ENCODE data around the gene RPP30. TPM values are rescaled to one million over a fixed set of nuclear protein-coding genes. Genes with fewer than 3 reads are reported as not detected.
"Not testable (repeated sequence)": the region's sequence is repeated elsewhere in the genome, so short reads cannot be mapped to it uniquely, and the experiment has no call there.

Gene RPP30
- total and polyA plus RNA-seq, 11 donors = 26.4 to 39.9 (median 32.0) TPM

GRCh38 chr10:90893190-90893589, 21.4 kb downstream of the RPP30 start:
- WGBS, 4 donors = 91 to 96% (median 94%) methylated on average over 3 of the region's 3 CpGs
- Histone ChIP-seq H3K9me3 (no peaks in the 10 kb centered on the region), H3K27ac (no peak overlapping the region), H3K4me3 (no peak overlapping the region), H3K36me3 (peaks cover 0 to 100% (median 81%) of the 10 kb centered on the region in 9 donors), H3K27me3 (no peaks in the 10 kb centered on the region), H3K4me1 (peaks cover 0 to 12% (median 0%) of the 10 kb centered on the region in 12 donors)
- DNase-seq (no peak), ATAC-seq (no peak)
- intact Hi-C loops (cut with DNase I) = no loop called here
- no peak for TF ChIP-seq CTCF (IDR thresholded peaks at IDR 0.05)
- no peak for TF ChIP-seq POLR2A (IDR thresholded peaks at IDR 0.05)

DNA sequence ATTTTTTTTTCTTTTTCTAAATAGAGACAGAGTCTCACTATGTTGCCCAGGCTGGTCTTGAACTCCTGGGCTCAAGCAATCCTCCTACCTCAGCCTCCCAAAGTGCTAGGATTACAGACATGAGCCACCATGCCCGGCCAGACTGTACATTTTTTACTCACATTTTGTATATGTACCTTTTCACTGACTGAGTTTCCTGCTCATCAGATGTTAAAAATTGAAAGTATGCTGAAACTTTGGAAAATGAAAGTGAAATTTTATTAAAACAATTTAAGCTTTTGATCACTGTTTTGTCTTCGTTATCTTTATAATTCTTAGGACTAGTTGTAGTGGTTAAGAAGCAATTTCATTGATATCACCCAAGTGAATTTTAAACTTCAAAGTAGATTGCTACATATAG, 25.1 kb downstream of the RPP30 start:
- DNase-seq; H3K27ac ChIP-seq; intact Hi-C loops (cut with DNase I); ATAC-seq; H3K27me3 ChIP-seq; H3K4me3 ChIP-seq; H3K9me3 ChIP-seq: not testable (repeated sequence)
- H3K36me3 ChIP-seq = peaks cover 0 to 98% (median 73%) of the 10 kb centered on the region in 9 donors
- peaks cover 0 to 12% (median 0%) of the 10 kb centered on the region in 12 donors for H3K4me1 ChIP-seq
- 85 to 91% (median 89%) methylated on average over 2 of the region's 2 CpGs for WGBS, 4 donors

DNA sequence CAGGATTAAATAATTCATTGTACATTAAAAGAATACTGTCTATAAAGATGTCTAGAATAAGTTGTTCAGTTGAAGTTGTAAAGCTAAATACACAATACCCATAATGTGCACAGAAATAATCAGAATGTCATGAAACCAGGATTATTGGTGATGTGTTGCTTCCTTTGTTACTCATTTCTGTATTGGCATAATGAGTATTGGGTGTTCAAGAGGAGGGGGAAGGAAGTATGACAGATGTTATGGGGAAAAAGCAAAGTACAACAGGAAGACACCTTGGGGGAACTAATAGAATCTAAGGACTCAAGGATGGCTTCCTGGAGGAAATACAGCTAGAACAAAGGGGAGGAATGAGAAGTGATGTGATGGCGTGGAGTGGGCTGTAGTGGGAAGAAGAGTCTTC, 34.2 kb downstream of the RPP30 start:
- DNase-seq (no peak), ATAC-seq (no peak)
- intact Hi-C loops (cut with DNase I) = loop anchor here in 1 of 10 donors (5.0 kb wide), 1 partner anchor 351 kb away; no protein-coding TSS in a partner anchor
- 65 to 75% (median 71%) methylated on average over 1 of the region's 1 CpG for WGBS, 4 donors
- Histone ChIP-seq H3K4me3 (no peak overlapping the region), H3K4me1 (no peaks in the 10 kb centered on the region), H3K27me3 (no peaks in the 10 kb centered on the region), H3K27ac (no peak overlapping the region), H3K36me3 (peaks cover 0 to 45% (median 20%) of the 10 kb centered on the region in 9 donors), H3K9me3 (no peaks in the 10 kb centered on the region)
- no peak for TF ChIP-seq CTCF (IDR thresholded peaks at IDR 0.05)
- no peak for TF ChIP-seq POLR2A (IDR thresholded peaks at IDR 0.05)

DNA sequence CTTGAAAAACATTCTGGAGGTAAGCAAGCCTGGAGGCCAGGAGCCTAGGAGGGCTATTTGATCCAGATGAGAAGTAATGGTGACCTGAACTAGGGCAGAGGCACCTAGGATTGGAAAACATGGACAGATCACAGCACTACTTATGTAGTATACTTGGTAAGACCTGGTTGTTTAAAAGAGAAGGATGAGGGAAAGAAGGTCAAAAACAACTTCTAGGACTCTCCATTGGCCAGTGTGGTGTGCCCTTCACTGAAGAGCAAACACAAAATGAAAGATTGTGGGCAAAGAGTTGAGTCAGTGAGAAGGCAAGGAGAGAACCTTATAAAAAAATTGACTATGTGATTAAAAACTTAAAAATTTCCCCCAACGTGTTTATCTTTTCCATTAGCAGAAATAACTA, 34.8 kb downstream of the RPP30 start:
- intact Hi-C loops (cut with DNase I) = loop anchor here in 1 of 10 donors (5.0 kb wide), 1 partner anchor 351 kb away; no protein-coding TSS in a partner anchor
- Histone ChIP-seq H3K9me3 (no peaks in the 10 kb centered on the region), H3K4me3 (no peak overlapping the region), H3K27me3 (no peaks in the 10 kb centered on the region), H3K4me1 (peaks cover 0 to under 1% (median 0%) of the 10 kb centered on the region in 12 donors), H3K36me3 (peaks cover 0 to 39% (median 13%) of the 10 kb centered on the region in 9 donors), H3K27ac (no peak overlapping the region)
- 81 to 85% (median 83%) methylated on average over 1 of the region's 1 CpG for WGBS, 4 donors
- TF ChIP-seq CTCF (IDR thresholded peaks at IDR 0.05) (no peak), POLR2A (IDR thresholded peaks at IDR 0.05) (no peak)
- no peak for ATAC-seq
- DNase-seq = no peak
